PC-3 (cell line): ENCODE measurements around the gene NNAT.

ENCODE experiments used
- EZH2 ChIP-seq: fragments of 300-600 bp; sonication (generic); IDR thresholded peaks from one replicate; pipeline ENCODE4 v1.6.1; 2017; ENCODE audit warnings: antibody characterized with exemption, mild to moderate bottlenecking, low read length; ENCODE audit not compliant: unreplicated experiment
- EZH2phosphoT487 ChIP-seq: fragments of 300-600 bp; sonication (generic); IDR thresholded peaks from 2 replicates; pipeline ENCODE4 v1.6.1; 2018; ENCODE audit warnings: mild to moderate bottlenecking, antibody characterized with exemption, low read length, borderline replicate concordance
- TF ChIP-seq, protein P1 (sequence below): fragments of 300-600 bp; sonication (generic); conservative IDR thresholded peaks from 2 replicates; pipeline ENCODE4 v1.5.1; 2017; ENCODE audit warnings: antibody characterized with exemption, low read depth, mild to moderate bottlenecking, low read length

DNA sequence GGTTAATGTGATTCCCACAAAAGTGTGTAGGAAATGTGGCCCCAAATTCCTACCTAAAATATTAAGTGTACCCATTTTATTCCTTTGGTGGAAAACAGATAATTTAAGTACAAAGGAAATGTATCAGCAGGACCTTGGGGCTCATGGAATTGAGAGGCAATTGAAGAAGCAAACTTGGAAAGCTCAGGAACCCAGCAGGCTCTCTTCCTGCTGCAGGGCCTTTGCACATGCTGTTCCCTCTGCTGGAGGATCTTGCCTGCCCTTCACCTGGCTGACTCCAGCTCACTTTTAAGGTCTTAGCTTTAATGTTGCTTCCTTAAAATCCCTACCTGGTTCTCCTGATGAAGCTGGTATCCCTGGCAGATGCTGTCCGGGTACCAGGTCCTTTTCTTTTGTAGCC, 16.5 kb downstream of the NNAT start:
- TF ChIP-seq, protein P1, sequence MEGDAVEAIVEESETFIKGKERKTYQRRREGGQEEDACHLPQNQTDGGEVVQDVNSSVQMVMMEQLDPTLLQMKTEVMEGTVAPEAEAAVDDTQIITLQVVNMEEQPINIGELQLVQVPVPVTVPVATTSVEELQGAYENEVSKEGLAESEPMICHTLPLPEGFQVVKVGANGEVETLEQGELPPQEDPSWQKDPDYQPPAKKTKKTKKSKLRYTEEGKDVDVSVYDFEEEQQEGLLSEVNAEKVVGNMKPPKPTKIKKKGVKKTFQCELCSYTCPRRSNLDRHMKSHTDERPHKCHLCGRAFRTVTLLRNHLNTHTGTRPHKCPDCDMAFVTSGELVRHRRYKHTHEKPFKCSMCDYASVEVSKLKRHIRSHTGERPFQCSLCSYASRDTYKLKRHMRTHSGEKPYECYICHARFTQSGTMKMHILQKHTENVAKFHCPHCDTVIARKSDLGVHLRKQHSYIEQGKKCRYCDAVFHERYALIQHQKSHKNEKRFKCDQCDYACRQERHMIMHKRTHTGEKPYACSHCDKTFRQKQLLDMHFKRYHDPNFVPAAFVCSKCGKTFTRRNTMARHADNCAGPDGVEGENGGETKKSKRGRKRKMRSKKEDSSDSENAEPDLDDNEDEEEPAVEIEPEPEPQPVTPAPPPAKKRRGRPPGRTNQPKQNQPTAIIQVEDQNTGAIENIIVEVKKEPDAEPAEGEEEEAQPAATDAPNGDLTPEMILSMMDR, result no peak
- no peak for TF ChIP-seq EZH2
- TF ChIP-seq EZH2phosphoT487, result no peak
